ENCODE results near the gene C8A. TPM values are rescaled to one million over a fixed set of nuclear protein-coding genes. Genes with fewer than 3 reads are reported as not detected.
A peak's percentile ranks its signal among the peaks of the same experiment; 100 is the strongest.

Gene C8A
- total and polyA plus RNA-seq, 2 of the 13 experiments (the other 11 are each of a cell fraction or from before 2014, with no cell fraction given): 10.5 to 15.0 TPM

DNA sequence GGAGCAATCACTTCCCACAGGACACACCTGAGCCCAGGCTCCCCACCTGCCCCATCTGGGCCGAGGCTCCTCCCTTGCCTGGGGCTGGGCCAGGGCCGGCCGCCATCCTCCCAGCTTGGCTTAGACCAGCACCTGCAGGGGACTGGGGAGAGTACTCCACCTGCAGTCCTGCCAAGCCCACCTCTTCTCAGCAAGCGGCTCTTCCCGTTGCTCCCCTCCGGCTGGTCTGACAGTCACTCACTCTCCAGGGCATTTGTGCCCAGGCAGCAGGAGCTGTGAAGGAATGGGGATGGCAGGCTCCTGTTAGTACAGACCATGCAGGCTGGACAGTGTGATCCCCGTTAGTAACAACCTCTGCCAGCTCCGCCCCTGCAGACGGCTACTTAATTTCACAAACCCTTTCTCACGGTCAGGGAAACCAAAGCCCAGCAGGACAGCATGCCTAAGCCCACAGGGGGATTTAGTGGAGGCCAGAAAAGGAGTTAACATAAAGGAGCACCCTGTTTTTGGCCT is 35.2 kb upstream of the C8A start, which contains the start of gene FYB2 (continued):
- TF ChIP-seq, protein P1, sequence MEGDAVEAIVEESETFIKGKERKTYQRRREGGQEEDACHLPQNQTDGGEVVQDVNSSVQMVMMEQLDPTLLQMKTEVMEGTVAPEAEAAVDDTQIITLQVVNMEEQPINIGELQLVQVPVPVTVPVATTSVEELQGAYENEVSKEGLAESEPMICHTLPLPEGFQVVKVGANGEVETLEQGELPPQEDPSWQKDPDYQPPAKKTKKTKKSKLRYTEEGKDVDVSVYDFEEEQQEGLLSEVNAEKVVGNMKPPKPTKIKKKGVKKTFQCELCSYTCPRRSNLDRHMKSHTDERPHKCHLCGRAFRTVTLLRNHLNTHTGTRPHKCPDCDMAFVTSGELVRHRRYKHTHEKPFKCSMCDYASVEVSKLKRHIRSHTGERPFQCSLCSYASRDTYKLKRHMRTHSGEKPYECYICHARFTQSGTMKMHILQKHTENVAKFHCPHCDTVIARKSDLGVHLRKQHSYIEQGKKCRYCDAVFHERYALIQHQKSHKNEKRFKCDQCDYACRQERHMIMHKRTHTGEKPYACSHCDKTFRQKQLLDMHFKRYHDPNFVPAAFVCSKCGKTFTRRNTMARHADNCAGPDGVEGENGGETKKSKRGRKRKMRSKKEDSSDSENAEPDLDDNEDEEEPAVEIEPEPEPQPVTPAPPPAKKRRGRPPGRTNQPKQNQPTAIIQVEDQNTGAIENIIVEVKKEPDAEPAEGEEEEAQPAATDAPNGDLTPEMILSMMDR (CRISPR knock-in tag; IDR thresholded peaks at IDR 0.05): peak; percentile 44
- TF ChIP-seq KMT2A (CRISPR knock-in tag; IDR thresholded peaks at IDR 0.05) (no peak), ZXDC (CRISPR knock-in tag; IDR thresholded peaks at IDR 0.05) (0 out of 2 replicates have a peak, but pooled peaks have one; percentile 50), ZNF292 (CRISPR knock-in tag; IDR thresholded peaks at IDR 0.05; ENCODE audit: borderline replicate concordance, low read depth) (peak; percentile 60), MED1 (CRISPR knock-in tag; IDR thresholded peaks at IDR 0.05) (no peak), ZNF577 (CRISPR knock-in tag; IDR thresholded peaks at IDR 0.05; ENCODE audit: borderline replicate concordance, low read depth) (no peak), SP1 (IDR thresholded peaks at IDR 0.05) (no peak), SP1 (CRISPR knock-in tag; IDR thresholded peaks at IDR 0.05) (peak; percentile 25; the same call in 1 of the 2 replicates), ZNF256 (CRISPR knock-in tag; conservative IDR thresholded peaks at IDR 0.05) (no peak), ZBTB21 (CRISPR knock-in tag; IDR thresholded peaks at IDR 0.05) (no peak), SNAI1 (CRISPR knock-in tag; IDR thresholded peaks at IDR 0.05; ENCODE audit: borderline replicate concordance) (peak; percentile 68; the same call in 1 of the 2 replicates), RORA (CRISPR knock-in tag; IDR thresholded peaks at IDR 0.05) (no peak), ZNF263 (CRISPR knock-in tag; IDR thresholded peaks at IDR 0.05) (peak; percentile 72), ZKSCAN5 (CRISPR knock-in tag; IDR thresholded peaks at IDR 0.05) (0 out of 2 replicates have a peak, but pooled peaks have one; percentile 37), KDM5B (CRISPR knock-in tag; IDR thresholded peaks at IDR 0.05; ENCODE audit: borderline replicate concordance) (peak; percentile 13; the same call in 1 of the 2 replicates), PHF8 (CRISPR knock-in tag; IDR thresholded peaks at IDR 0.05) (peak; percentile 43)
- TF ChIP-seq, protein P2, sequence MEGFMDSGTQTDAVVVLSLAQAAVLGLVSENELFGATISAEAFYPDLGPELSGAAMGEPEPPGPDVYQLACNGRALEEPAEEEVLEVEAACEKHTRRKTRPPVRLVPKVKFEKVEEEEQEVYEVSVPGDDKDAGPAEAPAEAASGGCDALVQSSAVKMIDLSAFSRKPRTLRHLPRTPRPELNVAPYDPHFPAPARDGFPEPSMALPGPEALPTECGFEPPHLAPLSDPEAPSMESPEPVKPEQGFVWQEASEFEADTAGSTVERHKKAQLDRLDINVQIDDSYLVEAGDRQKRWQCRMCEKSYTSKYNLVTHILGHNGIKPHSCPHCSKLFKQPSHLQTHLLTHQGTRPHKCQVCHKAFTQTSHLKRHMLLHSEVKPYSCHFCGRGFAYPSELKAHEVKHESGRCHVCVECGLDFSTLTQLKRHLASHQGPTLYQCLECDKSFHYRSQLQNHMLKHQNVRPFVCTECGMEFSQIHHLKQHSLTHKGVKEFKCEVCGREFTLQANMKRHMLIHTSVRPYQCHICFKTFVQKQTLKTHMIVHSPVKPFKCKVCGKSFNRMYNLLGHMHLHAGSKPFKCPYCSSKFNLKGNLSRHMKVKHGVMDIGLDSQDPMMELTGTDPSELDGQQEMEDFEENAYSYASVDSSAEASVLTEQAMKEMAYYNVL (CRISPR knock-in tag; IDR thresholded peaks at IDR 0.05; ENCODE audit: borderline replicate concordance): 0 out of 2 replicates have a peak, but pooled peaks have one; percentile 45
- TF ChIP-seq, protein P3, sequence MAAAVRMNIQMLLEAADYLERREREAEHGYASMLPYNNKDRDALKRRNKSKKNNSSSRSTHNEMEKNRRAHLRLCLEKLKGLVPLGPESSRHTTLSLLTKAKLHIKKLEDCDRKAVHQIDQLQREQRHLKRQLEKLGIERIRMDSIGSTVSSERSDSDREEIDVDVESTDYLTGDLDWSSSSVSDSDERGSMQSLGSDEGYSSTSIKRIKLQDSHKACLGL (CRISPR knock-in tag; IDR thresholded peaks at IDR 0.05): peak; percentile 48; the same call in 1 of the 2 replicates
- TF ChIP-seq, protein P4, sequence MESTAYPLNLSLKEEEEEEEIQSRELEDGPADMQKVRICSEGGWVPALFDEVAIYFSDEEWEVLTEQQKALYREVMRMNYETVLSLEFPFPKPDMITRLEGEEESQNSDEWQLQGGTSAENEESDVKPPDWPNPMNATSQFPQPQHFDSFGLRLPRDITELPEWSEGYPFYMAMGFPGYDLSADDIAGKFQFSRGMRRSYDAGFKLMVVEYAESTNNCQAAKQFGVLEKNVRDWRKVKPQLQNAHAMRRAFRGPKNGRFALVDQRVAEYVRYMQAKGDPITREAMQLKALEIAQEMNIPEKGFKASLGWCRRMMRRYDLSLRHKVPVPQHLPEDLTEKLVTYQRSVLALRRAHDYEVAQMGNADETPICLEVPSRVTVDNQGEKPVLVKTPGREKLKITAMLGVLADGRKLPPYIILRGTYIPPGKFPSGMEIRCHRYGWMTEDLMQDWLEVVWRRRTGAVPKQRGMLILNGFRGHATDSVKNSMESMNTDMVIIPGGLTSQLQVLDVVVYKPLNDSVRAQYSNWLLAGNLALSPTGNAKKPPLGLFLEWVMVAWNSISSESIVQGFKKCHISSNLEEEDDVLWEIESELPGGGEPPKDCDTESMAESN (CRISPR knock-in tag; conservative IDR thresholded peaks at IDR 0.05): peak; percentile 57
- TF ChIP-seq, protein P5, sequence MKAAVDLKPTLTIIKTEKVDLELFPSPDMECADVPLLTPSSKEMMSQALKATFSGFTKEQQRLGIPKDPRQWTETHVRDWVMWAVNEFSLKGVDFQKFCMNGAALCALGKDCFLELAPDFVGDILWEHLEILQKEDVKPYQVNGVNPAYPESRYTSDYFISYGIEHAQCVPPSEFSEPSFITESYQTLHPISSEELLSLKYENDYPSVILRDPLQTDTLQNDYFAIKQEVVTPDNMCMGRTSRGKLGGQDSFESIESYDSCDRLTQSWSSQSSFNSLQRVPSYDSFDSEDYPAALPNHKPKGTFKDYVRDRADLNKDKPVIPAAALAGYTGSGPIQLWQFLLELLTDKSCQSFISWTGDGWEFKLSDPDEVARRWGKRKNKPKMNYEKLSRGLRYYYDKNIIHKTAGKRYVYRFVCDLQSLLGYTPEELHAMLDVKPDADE (CRISPR knock-in tag; IDR thresholded peaks at IDR 0.05): no peak

All from HepG2 (cell line).